Panc1 (cell line): Measurements from ENCODE around the gene UQCRH.

Experiments
- POLR2AphosphoS5 ChIP-seq: IDR thresholded peaks from 2 replicates; pipeline ENCODE4 v1.6.1; 2012; ENCODE audit warnings: mild to moderate bottlenecking, low read depth, low read length, moderate library complexity
- TF ChIP-seq, protein P1 (sequence below): fragments of 450-650 bp; IDR thresholded peaks from 2 replicates; pipeline ENCODE4 v1.5.1; 2017; ENCODE audit warnings: mild to moderate bottlenecking
- TF ChIP-seq, protein P2 (sequence below), 2 experiments: IDR thresholded peaks; 2 replicates each; pipeline ENCODE4 v1.6.1; 2011 to 2012; ENCODE audit warnings: low read depth in 2 of 2, control low read depth in 1 of 2, low read length in 1 of 2, mild to moderate bottlenecking in 1 of 2, moderate library complexity in 1 of 2; ENCODE audit not compliant: insufficient read depth in 1 of 2

DNA sequence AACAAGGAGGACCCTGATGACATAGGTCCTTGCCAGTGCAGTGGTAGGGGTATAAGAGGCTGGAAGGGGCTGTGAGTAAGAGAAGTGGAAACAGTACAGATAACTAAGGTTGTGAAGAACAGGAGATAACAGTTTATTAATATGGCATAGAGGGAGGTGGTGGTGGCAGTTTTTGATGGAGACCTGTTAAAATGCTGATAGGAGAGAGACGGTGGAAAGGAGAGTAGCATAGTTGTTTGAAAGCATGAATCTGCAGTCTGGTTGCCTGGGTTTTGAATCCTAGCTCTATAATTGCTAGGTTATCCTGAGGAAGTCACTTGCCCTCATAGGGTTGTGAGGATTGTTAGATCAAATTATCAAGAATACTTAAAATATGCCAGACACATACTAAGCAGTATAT, 19.4 kb upstream of the UQCRH start:
- TF ChIP-seq POLR2AphosphoS5: peak; percentile 29; the same call in 1 of the 2 replicates
- TF ChIP-seq, protein P1, sequence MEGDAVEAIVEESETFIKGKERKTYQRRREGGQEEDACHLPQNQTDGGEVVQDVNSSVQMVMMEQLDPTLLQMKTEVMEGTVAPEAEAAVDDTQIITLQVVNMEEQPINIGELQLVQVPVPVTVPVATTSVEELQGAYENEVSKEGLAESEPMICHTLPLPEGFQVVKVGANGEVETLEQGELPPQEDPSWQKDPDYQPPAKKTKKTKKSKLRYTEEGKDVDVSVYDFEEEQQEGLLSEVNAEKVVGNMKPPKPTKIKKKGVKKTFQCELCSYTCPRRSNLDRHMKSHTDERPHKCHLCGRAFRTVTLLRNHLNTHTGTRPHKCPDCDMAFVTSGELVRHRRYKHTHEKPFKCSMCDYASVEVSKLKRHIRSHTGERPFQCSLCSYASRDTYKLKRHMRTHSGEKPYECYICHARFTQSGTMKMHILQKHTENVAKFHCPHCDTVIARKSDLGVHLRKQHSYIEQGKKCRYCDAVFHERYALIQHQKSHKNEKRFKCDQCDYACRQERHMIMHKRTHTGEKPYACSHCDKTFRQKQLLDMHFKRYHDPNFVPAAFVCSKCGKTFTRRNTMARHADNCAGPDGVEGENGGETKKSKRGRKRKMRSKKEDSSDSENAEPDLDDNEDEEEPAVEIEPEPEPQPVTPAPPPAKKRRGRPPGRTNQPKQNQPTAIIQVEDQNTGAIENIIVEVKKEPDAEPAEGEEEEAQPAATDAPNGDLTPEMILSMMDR: no peak
- TF ChIP-seq, protein P2, sequence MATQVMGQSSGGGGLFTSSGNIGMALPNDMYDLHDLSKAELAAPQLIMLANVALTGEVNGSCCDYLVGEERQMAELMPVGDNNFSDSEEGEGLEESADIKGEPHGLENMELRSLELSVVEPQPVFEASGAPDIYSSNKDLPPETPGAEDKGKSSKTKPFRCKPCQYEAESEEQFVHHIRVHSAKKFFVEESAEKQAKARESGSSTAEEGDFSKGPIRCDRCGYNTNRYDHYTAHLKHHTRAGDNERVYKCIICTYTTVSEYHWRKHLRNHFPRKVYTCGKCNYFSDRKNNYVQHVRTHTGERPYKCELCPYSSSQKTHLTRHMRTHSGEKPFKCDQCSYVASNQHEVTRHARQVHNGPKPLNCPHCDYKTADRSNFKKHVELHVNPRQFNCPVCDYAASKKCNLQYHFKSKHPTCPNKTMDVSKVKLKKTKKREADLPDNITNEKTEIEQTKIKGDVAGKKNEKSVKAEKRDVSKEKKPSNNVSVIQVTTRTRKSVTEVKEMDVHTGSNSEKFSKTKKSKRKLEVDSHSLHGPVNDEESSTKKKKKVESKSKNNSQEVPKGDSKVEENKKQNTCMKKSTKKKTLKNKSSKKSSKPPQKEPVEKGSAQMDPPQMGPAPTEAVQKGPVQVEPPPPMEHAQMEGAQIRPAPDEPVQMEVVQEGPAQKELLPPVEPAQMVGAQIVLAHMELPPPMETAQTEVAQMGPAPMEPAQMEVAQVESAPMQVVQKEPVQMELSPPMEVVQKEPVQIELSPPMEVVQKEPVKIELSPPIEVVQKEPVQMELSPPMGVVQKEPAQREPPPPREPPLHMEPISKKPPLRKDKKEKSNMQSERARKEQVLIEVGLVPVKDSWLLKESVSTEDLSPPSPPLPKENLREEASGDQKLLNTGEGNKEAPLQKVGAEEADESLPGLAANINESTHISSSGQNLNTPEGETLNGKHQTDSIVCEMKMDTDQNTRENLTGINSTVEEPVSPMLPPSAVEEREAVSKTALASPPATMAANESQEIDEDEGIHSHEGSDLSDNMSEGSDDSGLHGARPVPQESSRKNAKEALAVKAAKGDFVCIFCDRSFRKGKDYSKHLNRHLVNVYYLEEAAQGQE (IDR thresholded peaks at IDR 0.05; ENCODE audit: insufficient read depth in 1 of 2, low read depth in 2 of 2, low read length in 1 of 2): no peak
